Ascending aorta (tissue), 2 donors: ENCODE data around the gene KCNMA1. TPM values are rescaled to one million over a fixed set of nuclear protein-coding genes. Genes with fewer than 3 reads are reported as not detected.

Experiments
- DNase-seq, 2 donors: peaks; one replicate each; pipeline ENCODE4 v3.0.0-alpha.2; 2019; ENCODE audit warnings: low spot score in 2 of 2
- H3K27ac ChIP-seq, 2 donors: fragments of 200-600 bp; sonication (generic); one replicate each; pipeline ENCODE4 v1.5.1; 2016 to 2017; ENCODE audit warnings: mild to moderate bottlenecking in 1 of 2
- H3K27me3 ChIP-seq: fragments of 200-600 bp; sonication (generic); one replicate; pipeline ENCODE4 v1.5.1; 2017
- H3K36me3 ChIP-seq, 2 donors: fragments of 200-600 bp; sonication (generic); one replicate each; pipeline ENCODE4 v1.5.1; 2016
- H3K4me1 ChIP-seq, 2 donors: fragments of 200-600 bp; sonication (generic); one replicate each; pipeline ENCODE4 v1.5.1; 2016 to 2017; ENCODE audit warnings: mild to moderate bottlenecking in 1 of 2
- H3K4me3 ChIP-seq, 2 donors: fragments of 200-600 bp; sonication (generic); one replicate each; pipeline ENCODE4 v1.5.1; 2016 to 2017; ENCODE audit warnings: mild to moderate bottlenecking in 1 of 2
- H3K9me3 ChIP-seq, 2 donors: fragments of 200-600 bp; sonication (generic); one replicate each; pipeline ENCODE4 v1.5.1; 2016
- intact Hi-C: fragments of 100-400 bp; cut with DNase I; formaldehyde crosslinking; loops from one replicate; pipeline ENCODE4 v1.15.1; 2023
- total RNA-seq: library from RNA; depleted of rRNA; stranded (reverse); fragments of >200 nt; gene quantifications from one replicate; pipeline ENCODE4 v1.1.0, GENCODE V29; 2016
- TF ChIP-seq, protein P1 (sequence below), 3 experiments: fragments of 200-600 bp in 2 of 3; fragments of 450-650 bp in 1 of 3; sonication (generic) in 2 of 3; IDR thresholded peaks; one replicate each; pipeline ENCODE4 v1.5.1; 2016 to 2019; ENCODE audit warnings: antibody characterized with exemption in 3 of 3, mild to moderate bottlenecking in 1 of 3, moderate library complexity in 1 of 3

KCNMA1 gene
- total RNA-seq, 1 donor from 2014 or later = 28.6 TPM

DNA sequence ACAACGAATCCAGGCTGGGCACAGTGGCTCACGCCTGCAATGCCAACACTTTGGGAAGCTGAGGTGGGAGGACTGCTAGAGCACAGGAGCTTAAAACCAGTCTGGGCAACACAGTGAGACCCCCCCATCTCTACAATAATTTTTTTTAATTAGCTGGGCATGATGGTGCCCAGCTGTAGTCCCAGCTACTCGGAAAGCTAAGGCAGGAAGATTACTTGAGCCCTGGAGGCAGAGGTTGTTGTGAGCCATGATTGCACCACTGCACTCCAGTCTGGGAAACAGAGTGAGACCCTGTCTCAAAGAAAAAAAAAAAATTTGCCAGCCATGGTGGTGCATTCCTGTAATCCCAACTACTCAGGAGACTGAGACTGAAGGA lies 396.3 kb downstream of the KCNMA1 start:
- Histone ChIP-seq H3K36me3 (no peaks in the 10 kb centered on the region), H3K4me3 (no peak overlapping the region), H3K4me1 (peaks cover 26 to 67% of the 10 kb centered on the region in 2 donors), H3K27ac (peak overlapping the region; percentile 78 to 79), H3K9me3 (no peaks in the 10 kb centered on the region), H3K27me3 (no peaks in the 10 kb centered on the region)
- no peak for DNase-seq
- TF ChIP-seq, protein P1, sequence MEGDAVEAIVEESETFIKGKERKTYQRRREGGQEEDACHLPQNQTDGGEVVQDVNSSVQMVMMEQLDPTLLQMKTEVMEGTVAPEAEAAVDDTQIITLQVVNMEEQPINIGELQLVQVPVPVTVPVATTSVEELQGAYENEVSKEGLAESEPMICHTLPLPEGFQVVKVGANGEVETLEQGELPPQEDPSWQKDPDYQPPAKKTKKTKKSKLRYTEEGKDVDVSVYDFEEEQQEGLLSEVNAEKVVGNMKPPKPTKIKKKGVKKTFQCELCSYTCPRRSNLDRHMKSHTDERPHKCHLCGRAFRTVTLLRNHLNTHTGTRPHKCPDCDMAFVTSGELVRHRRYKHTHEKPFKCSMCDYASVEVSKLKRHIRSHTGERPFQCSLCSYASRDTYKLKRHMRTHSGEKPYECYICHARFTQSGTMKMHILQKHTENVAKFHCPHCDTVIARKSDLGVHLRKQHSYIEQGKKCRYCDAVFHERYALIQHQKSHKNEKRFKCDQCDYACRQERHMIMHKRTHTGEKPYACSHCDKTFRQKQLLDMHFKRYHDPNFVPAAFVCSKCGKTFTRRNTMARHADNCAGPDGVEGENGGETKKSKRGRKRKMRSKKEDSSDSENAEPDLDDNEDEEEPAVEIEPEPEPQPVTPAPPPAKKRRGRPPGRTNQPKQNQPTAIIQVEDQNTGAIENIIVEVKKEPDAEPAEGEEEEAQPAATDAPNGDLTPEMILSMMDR (IDR thresholded peaks at IDR 0.05) = no peak
- intact Hi-C loops = loop anchor here (5.0 kb wide), 1 partner anchor 64 kb away; no protein-coding TSS in a partner anchor

DNA sequence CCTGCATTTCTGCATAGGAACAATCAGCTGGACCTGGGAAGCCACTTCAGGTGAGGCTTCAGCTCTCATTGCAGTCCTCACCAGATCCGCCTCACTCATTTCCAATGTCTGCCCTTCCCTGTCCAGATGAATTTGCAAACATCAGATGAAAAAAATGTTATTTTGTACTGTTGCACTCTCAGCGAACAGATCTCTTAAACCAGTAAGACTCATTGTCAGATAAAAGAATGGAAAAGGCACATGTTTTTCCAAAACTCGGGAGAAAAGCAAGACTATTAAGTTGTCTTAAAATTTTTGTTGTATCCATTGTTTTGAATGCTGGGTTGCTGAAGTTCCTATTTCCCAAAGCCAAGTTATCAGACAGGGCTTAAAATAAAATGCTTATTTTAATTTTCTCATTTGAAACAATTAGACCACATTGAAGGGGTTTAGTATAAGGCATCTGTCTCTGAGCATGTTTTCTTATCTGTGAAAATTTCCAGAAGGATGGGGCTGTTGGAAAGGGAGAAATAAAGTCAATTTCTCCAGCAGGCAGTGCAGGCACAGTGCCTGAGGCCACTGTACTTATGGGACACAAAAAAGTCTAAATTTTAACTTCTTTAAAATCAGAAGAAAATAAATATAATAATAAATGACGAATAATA lies 396.8 kb downstream of the KCNMA1 start:
- H3K9me3 ChIP-seq = no peaks in the 10 kb centered on the region
- no peak overlapping the region for H3K4me3 ChIP-seq
- intact Hi-C loops = loop anchor here (5.0 kb wide), 1 partner anchor 64 kb away; no protein-coding TSS in a partner anchor
- H3K4me1 ChIP-seq = peaks cover 21 to 64% of the 10 kb centered on the region in 2 donors
- H3K36me3 ChIP-seq = no peaks in the 10 kb centered on the region
- TF ChIP-seq, protein P1 (IDR thresholded peaks at IDR 0.05) = no peak
- H3K27ac ChIP-seq = peak overlapping the region; percentile 78 to 79
- H3K27me3 ChIP-seq = no peaks in the 10 kb centered on the region
- no peak for DNase-seq

DNA sequence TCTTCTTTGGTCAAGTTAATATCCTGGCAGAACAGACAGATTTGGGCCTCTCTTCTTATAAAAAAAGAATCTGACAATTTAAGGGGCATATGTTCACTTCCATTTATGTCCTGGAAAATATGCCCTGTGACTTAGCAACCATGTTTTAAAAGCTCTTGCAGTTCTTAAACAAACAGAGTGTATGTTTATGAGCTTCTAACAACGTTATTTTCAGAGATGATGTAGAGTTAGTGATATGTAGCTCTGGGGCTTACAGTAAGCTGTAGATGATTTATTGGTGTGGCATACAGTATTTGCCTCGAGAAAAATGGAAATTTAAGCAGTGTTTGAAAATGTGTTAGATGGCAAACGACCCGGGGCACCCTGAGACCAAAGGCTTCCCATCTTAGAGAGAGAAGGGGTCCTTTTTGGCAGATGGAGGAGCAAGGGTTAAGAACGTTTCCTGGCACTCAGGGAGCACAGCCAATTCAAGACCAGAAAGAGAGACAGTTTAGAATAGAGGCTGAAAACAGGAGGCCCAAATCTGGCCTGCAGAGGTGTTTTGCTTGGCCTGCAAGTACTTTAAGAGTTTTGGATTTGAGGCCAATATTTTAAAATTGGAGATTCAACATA lies 397.5 kb downstream of the KCNMA1 start:
- TF ChIP-seq, protein P1 (IDR thresholded peaks at IDR 0.05) = no peak

DNA sequence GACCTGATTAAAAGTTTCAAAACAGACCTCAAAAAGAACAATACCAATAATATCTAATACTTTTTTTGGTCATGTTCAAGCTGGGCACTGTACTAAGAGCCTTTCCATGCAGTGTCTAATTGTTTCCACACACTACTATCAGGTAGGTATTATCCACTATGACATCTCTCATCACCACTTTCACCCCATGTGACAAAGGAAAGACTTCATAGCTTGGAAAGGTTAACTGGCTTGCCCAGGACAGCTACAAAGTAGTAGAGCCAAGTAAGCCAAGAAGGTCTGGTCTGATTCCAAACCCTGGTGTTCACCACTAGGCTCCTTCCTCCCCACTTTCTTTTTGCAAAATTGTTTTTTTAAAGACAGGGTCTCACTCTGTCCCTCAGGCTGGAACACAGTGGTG lies 400.5 kb downstream of the KCNMA1 start:
- Histone ChIP-seq H3K27ac (peak overlapping the region; percentile 78 to 79), H3K9me3 (no peaks in the 10 kb centered on the region), H3K36me3 (no peaks in the 10 kb centered on the region), H3K4me3 (no peak overlapping the region), H3K27me3 (no peaks in the 10 kb centered on the region), H3K4me1 (peaks cover 9 to 62% of the 10 kb centered on the region in 2 donors)
- TF ChIP-seq, protein P1 (IDR thresholded peaks at IDR 0.05) = no peak
- DNase-seq = no peak
- intact Hi-C loops = loop anchor here (5.0 kb wide), 1 partner anchor 40 kb away; no protein-coding TSS in a partner anchor

More for the DNA sequence above, 397.5 kb downstream of the KCNMA1 start:
- DNase-seq = no peak
- H3K9me3 ChIP-seq = no peaks in the 10 kb centered on the region
- peaks cover 21 to 71% of the 10 kb centered on the region in 2 donors for H3K4me1 ChIP-seq
- no peaks in the 10 kb centered on the region for H3K36me3 ChIP-seq
- intact Hi-C loops = loop anchor here (5.0 kb wide), 1 partner anchor 63 kb away; no protein-coding TSS in a partner anchor
- H3K27ac ChIP-seq = peak overlapping the region; percentile 78 to 79
- H3K27me3 ChIP-seq = no peaks in the 10 kb centered on the region
- no peak overlapping the region for H3K4me3 ChIP-seq

DNA sequence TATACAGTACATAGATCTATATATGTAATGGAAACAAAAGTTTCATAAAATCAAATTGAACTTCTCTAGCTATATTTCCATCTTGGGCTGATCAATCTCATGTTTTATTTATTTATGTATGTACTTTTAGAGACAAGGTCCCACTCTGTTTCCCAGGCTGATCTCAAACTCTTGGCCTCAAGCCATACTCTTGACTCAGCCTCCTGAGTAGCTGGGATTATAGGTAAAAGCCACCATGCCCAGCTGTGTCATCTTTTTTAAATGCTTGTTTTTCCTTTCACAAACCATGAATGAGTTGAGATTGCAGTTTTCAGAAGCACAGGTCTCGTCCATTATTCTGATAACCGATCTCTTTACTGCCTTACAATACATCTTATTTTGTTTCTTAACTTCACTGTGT lies 400.9 kb downstream of the KCNMA1 start:
- no peaks in the 10 kb centered on the region for H3K27me3 ChIP-seq
- H3K9me3 ChIP-seq = no peaks in the 10 kb centered on the region
- DNase-seq = no peak
- no peaks in the 10 kb centered on the region for H3K36me3 ChIP-seq
- H3K4me1 ChIP-seq = peaks cover 8 to 58% of the 10 kb centered on the region in 2 donors
- intact Hi-C loops = loop anchor here (5.0 kb wide), 1 partner anchor 39 kb away; no protein-coding TSS in a partner anchor
- peak overlapping the region in 1 of 2 donors; percentile 78 for H3K27ac ChIP-seq
- TF ChIP-seq, protein P1 (IDR thresholded peaks at IDR 0.05) = no peak
- H3K4me3 ChIP-seq = no peak overlapping the region
